Effector memory CD8-positive, alpha-beta T cell (primary cell): ENCODE measurements around the gene SOBP.
A peak's percentile ranks its signal among the peaks of the same experiment; 100 is the strongest.

Source experiments
- ATAC-seq: fragments of 150-1000 bp; cut with Tn5 transposase; replicated peaks from 2 replicates; pipeline ENCODE4 v1.10.0; 2021; ENCODE audit warnings: mild to moderate bottlenecking, moderate library complexity
- DNase-seq, 3 experiments: peaks; one replicate each; pipeline ENCODE4 v3.0.0; 2021
- H3K27ac Mint-ChIP-seq, 2 donors: one replicate each; pipeline ENCODE4 v1.8.0; 2022; ENCODE audit warnings: mild to moderate bottlenecking in 2 of 2, mixed read lengths in 2 of 2, moderate library complexity in 2 of 2
- H3K27me3 Mint-ChIP-seq, 2 donors: one replicate each; pipeline ENCODE4 v1.8.0; 2022; ENCODE audit warnings: mixed read lengths in 2 of 2
- H3K36me3 Mint-ChIP-seq: one replicate; pipeline ENCODE4 v1.8.0; 2022; ENCODE audit warnings: mild to moderate bottlenecking, moderate library complexity, mixed read lengths; ENCODE audit not compliant: insufficient read depth
- H3K4me1 Mint-ChIP-seq, 2 donors: one replicate each; pipeline ENCODE4 v1.8.0; 2022; ENCODE audit warnings: low read depth in 2 of 2, mixed read lengths in 2 of 2
- H3K4me3 Mint-ChIP-seq, 2 donors: one replicate each; pipeline ENCODE4 v1.8.0; 2022; ENCODE audit warnings: mild to moderate bottlenecking in 2 of 2, mixed read lengths in 2 of 2, moderate library complexity in 2 of 2
- H3K9me3 Mint-ChIP-seq, 2 donors: one replicate each; pipeline ENCODE4 v1.8.0; 2022; ENCODE audit warnings: mixed read lengths in 2 of 2

The SOBP gene

DNA sequence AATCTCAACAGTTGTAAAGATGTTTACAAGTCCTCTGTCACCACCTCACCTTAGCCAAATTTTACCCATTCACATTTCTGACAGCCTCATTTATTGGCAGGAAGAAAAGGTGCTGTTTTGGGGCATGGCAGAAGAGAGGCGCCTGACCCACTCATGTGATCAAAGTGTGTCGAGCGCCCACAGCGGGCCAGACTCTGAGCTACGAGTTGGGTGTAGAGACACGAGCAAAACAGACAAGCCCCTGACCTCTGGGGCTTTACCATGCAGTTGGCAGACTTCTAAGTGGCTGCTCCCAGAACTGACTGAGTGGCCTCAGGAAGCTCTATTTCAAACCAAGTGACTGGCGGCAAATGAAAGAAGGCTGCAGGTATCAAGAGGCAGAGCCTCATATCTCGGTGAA is 167.0 kb downstream of the SOBP start:
- Mint-ChIP-seq H3K36me3 (no peaks in the 10 kb centered on the region), H3K4me3 (peak overlapping the region in 1 of 2 donors; percentile 76), H3K9me3 (no peaks in the 10 kb centered on the region), H3K27me3 (peaks cover 6 to 13% of the 10 kb centered on the region in 2 donors), H3K4me1 (peaks cover 15 to 16% of the 10 kb centered on the region in 2 donors), H3K27ac (peak overlapping the region; percentile 20 to 82)
- no peak for DNase-seq
- peak; percentile 11 for ATAC-seq

GRCh38 chr6:107657373-107657754 is 167.4 kb downstream of the SOBP start:
- Mint-ChIP-seq H3K27me3 (peaks cover 10 to 17% of the 10 kb centered on the region in 2 donors), H3K4me1 (peaks cover 15 to 16% of the 10 kb centered on the region in 2 donors), H3K36me3 (no peaks in the 10 kb centered on the region), H3K9me3 (no peaks in the 10 kb centered on the region), H3K27ac (peak overlapping the region; percentile 23 to 82), H3K4me3 (peak overlapping the region; percentile 72 to 76)
- ATAC-seq (no peak), DNase-seq (no peak)

DNA sequence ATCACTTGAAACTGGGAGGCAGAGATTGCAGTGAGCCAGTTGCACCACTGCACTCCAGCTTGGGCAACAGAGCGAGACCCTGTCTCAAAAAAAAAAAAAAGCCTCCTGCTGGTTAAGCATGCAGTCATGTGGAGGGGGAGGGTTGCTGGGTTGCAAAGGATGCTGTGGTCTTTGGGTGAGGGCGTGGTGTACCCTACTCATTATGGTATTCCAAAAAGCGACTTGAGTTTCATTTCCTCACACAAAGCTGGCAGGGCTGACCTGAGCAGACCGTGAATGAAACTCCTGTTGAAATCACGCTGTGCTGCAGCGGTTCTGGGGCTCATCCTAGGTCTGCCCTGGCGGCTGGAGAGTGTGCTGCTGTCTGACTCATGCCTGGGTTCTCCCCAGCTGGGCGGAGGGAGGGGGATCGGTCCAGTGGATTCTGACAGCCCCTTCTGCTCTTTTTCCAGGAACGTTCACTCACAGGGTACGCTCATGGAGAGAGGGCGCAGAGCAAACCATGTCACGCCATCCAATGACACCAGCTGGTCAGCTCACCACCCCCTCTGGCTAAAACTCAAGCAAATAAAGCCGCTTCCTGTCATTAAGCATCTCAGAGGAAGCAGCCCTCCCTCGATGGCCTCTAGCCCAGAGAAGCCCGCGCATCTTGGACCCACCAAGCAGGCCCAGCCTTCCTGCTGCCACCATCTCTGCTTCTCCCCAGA is 168.0 kb downstream of the SOBP start:
- peak overlapping the region; percentile 72 to 76 for H3K4me3 Mint-ChIP-seq
- H3K27me3 Mint-ChIP-seq, result peaks cover 15 to 23% of the 10 kb centered on the region in 2 donors
- no peaks in the 10 kb centered on the region for H3K9me3 Mint-ChIP-seq
- H3K27ac Mint-ChIP-seq, result peak overlapping the region; percentile 23 to 82
- H3K4me1 Mint-ChIP-seq, result peaks cover 15 to 16% of the 10 kb centered on the region in 2 donors
- H3K36me3 Mint-ChIP-seq, result no peaks in the 10 kb centered on the region
- peak in 2 of 3 experiments; percentile 20 to 25 for DNase-seq
- peak; percentile 88 for ATAC-seq

DNA sequence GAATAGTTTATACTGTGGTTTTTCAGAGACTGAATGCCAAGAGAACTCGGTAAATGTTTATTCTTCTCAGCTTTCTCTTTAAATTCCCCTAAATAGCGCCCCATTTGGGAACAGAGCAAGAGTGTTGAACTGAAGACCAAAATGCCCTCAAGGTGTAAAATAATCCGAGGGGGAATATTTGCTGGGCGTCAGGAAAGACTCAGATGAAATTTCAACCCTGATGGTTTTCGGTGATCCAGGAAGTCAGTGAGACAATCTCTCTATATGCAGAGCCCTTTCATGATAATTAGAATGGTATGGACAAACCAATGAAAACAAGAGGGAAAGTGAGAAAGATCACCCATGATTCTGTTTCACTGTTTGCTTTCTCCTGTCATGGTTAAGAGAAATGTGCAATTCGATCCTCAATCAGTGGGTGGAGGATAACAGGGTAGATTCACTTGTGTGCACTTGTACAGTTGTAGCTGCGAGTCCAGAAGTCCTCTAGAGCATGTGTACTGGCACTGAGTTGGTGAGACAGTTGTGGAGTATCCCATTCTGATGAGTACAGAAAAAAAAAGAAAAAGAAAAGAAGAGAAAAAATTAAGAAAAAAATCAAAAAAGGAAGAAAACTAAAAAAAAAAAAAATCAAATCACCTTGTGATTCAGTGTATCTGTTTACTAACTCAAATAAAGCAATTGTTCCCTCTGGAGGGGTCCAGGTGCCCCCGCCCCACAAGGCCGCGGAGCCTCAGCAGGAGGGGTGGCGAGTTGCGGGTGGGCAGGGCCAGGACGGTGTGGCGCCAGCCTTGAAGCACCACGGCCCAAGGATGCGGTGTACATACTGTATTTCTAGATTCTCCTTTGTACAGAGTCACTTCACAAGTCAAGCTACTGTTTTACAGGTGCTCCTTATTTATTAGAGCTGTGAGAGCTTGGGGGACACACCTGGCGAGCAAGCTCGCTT is 169.3 kb downstream of the SOBP start:
- ATAC-seq (no peak), DNase-seq (no peak)
- Mint-ChIP-seq H3K4me1 (peaks cover 15 to 16% of the 10 kb centered on the region in 2 donors), H3K4me3 (peak overlapping the region in 1 of 2 donors; percentile 76), H3K9me3 (no peaks in the 10 kb centered on the region), H3K27ac (peak overlapping the region in 1 of 2 donors; percentile 82), H3K27me3 (peaks cover 18 to 32% of the 10 kb centered on the region in 2 donors), H3K36me3 (no peaks in the 10 kb centered on the region)

- ATAC-seq (no peak), DNase-seq (no peak)
- Mint-ChIP-seq H3K36me3 (no peaks in the 10 kb centered on the region), H3K4me3 (no peak overlapping the region), H3K27ac (no peak overlapping the region), H3K27me3 (peaks cover 12 to 22% of the 10 kb centered on the region in 2 donors), H3K4me1 (peaks cover 15 to 16% of the 10 kb centered on the region in 2 donors), H3K9me3 (no peaks in the 10 kb centered on the region)
Observed at GRCh38 chr6:107660839-107661238, 170.9 kb downstream of the SOBP start.

- ATAC-seq (no peak), DNase-seq (no peak)
- Mint-ChIP-seq H3K9me3 (no peaks in the 10 kb centered on the region), H3K4me1 (peaks cover 13 to 15% of the 10 kb centered on the region in 2 donors), H3K36me3 (no peaks in the 10 kb centered on the region), H3K27me3 (peaks cover 12 to 22% of the 10 kb centered on the region in 2 donors), H3K27ac (no peak overlapping the region), H3K4me3 (no peak overlapping the region)
Observed at GRCh38 chr6:107661291-107661690, 171.4 kb downstream of the SOBP start.

GRCh38 chr6:107662333-107662732 is 172.4 kb downstream of the SOBP start:
- no peak for ATAC-seq
- H3K9me3 Mint-ChIP-seq, result no peaks in the 10 kb centered on the region
- H3K4me1 Mint-ChIP-seq, result peaks cover 3 to 8% of the 10 kb centered on the region in 2 donors
- no peaks in the 10 kb centered on the region for H3K36me3 Mint-ChIP-seq
- no peak overlapping the region for H3K4me3 Mint-ChIP-seq
- peaks cover 12 to 22% of the 10 kb centered on the region in 2 donors for H3K27me3 Mint-ChIP-seq
- H3K27ac Mint-ChIP-seq, result no peak overlapping the region
- no peak for DNase-seq

GRCh38 chr6:107663308-107663707 is 173.4 kb downstream of the SOBP start:
- Mint-ChIP-seq H3K9me3 (no peaks in the 10 kb centered on the region), H3K4me1 (peaks cover 0 to under 1% of the 10 kb centered on the region in 2 donors), H3K36me3 (no peaks in the 10 kb centered on the region), H3K27me3 (peaks cover 12 to 22% of the 10 kb centered on the region in 2 donors), H3K4me3 (no peak overlapping the region), H3K27ac (no peak overlapping the region)
- DNase-seq (no peak), ATAC-seq (no peak)

GRCh38 chr6:107665382-107665781 is 175.5 kb downstream of the SOBP start:
- H3K27ac Mint-ChIP-seq, result no peak overlapping the region
- DNase-seq (no peak), ATAC-seq (no peak)
- H3K4me3 Mint-ChIP-seq, result no peak overlapping the region
- no peaks in the 10 kb centered on the region for H3K9me3 Mint-ChIP-seq
- no peaks in the 10 kb centered on the region for H3K36me3 Mint-ChIP-seq
- peaks cover 12 to 22% of the 10 kb centered on the region in 2 donors for H3K27me3 Mint-ChIP-seq
- H3K4me1 Mint-ChIP-seq, result peaks cover 0 to 11% of the 10 kb centered on the region in 2 donors

DNA sequence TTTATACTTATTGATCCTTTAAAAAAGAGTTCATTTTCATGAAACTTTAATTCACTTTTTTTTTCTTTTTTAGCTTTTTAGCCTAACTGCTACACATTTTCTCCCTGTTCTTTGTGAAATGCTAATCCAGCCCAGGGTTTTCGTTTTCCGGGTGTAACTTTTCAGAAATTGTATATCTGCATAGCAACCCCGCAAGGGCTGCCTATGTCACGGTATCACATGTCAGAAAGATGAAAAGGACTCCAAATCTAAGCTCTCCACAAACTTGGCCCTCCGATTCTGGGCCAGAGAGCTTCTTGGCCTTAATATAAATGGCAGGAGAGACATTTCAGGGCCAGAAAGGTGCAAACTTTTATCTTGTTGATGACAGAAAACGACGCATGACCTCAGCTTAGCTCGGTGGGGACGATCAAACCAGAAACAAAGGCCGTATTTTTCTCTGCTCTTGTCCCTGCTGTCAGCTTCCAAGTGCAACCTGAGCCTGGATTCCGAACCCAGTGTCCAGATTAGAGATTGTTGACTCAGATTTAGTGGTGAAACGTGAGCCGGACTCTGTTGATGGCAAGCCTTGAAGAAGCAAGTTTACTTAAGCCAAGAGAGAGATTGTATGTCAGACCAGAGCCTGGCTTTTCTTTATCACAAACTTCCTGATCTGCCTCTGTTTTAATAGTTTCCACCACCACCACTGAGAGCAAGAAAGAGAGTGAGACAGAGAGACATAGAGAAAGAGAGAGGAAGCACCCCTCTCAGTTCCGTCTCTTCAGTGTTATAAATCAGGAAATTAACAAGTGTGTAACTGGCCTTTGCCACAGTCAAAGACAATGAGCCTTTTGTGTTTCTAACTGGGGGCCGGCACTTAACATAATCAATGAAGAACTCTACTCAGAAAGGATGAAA is 176.4 kb downstream of the SOBP start:
- Mint-ChIP-seq H3K4me3 (no peak overlapping the region), H3K27ac (no peak overlapping the region), H3K9me3 (no peaks in the 10 kb centered on the region), H3K4me1 (peaks cover 0 to 17% of the 10 kb centered on the region in 2 donors), H3K36me3 (no peaks in the 10 kb centered on the region), H3K27me3 (peaks cover 12 to 22% of the 10 kb centered on the region in 2 donors)
- ATAC-seq (no peak), DNase-seq (no peak)

DNA sequence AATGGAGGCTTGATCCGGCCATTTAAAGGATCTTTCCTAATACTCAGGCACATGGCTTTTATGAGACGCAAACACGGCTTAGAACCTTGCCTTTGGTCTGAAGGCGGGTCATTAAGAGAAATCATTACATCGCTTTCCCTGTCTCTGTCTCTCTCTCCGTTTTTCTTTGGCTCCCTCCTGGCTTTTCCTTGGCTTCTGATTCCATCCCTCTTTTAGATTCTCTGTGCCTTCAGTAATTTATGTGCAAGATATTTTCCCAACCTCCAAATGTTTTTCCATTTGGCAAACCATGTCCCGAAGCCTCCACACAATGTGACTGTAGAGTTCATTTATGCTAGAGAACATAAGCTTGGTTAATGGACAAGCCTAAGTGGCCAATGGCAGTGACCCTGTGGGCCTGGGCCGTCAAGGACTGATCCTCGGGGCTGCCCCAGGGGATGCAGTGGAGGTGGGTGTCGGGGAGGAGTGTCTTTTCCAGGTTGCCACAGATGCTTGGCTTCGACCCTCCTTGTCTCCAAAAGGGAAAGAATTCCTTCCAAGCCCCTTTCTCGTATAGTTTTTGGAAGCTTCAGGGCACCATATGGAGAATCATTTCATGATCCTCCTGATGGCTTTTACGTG is 177.2 kb downstream of the SOBP start:
- no peaks in the 10 kb centered on the region for H3K9me3 Mint-ChIP-seq
- no peak overlapping the region for H3K27ac Mint-ChIP-seq
- no peak overlapping the region for H3K4me3 Mint-ChIP-seq
- ATAC-seq (no peak), DNase-seq (no peak)
- H3K4me1 Mint-ChIP-seq, result peaks cover 3 to 17% of the 10 kb centered on the region in 2 donors
- H3K36me3 Mint-ChIP-seq, result no peaks in the 10 kb centered on the region
- H3K27me3 Mint-ChIP-seq, result peaks cover 11 to 20% of the 10 kb centered on the region in 2 donors

DNA sequence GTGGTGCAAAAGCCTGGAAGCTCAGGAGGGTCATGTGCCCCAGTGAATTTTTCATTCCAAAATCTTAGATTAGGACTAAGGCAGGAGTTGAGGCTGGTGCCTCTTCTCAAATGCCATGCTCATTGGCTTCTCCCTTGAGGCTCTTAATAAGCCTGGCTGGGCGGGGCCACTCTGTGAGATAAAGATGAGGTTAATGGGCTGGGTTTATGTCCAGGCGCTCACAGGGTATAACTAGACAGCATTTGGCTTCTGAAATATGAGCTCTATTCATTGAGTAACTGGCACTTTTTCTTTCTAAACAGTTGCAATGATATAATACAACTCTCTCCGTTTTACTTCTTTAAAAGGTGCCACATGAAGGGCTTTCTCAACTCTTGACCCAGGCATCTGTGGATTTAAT is 177.9 kb downstream of the SOBP start:
- DNase-seq (no peak), ATAC-seq (no peak)
- no peak overlapping the region for H3K27ac Mint-ChIP-seq
- H3K27me3 Mint-ChIP-seq, result peaks cover 4 to 13% of the 10 kb centered on the region in 2 donors
- H3K4me1 Mint-ChIP-seq, result peaks cover 3 to 17% of the 10 kb centered on the region in 2 donors
- no peaks in the 10 kb centered on the region for H3K36me3 Mint-ChIP-seq
- H3K9me3 Mint-ChIP-seq, result no peaks in the 10 kb centered on the region
- no peak overlapping the region for H3K4me3 Mint-ChIP-seq
